HG03066 (cell line): ENCODE measurements around the gene ZNF597.
"Not testable (repeated sequence)": the region's sequence is repeated elsewhere in the genome, so short reads cannot be mapped to it uniquely, and the experiment has no call there.

Source experiments
- ATAC-seq: cut with Tn5 transposase; IDR thresholded peaks from one replicate; pipeline ENCODE4 v1.9.1; 2021; ENCODE audit warnings: low read depth; ENCODE audit not compliant: unreplicated experiment

ZNF597 gene

GRCh38 chr16:3475604-3476375 is 32.5 kb upstream of the ZNF597 start:
- ATAC-seq: no peak

GRCh38 chr16:3474870-3475269 is 31.6 kb upstream of the ZNF597 start:
- not testable (repeated sequence) for ATAC-seq

DNA sequence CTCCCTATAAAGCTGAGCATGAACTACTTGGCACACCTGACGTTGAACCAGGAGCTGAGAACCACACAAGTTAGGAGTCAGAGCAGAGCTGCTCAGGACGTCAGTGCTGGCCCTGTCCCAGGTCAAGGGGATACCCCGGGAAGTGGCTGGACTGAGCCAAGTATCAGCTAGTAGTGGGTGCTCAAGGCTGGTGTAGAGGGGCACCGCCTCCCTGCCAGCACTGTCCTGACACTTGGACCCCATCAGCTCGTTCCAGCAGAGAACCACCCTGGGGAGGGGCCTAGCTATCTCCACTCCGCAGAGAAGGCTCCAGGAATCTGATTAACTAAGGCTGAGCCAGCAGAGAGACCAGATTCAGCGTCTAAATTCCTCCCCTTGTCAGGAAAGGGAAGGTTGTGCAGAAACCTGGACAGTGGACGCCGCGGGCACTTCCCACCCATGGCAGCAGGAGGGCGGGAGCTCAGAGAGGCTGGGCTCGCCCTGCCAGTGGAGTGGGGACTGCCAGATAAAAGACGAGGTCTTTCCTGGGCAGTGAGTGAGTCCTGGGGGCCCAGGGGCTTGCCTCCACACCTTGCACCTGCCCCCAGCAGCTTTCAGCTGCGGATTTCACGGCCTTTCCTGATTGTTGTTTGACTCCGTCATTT is 31.0 kb upstream of the ZNF597 start:
- ATAC-seq: no peak

- ATAC-seq: not testable (repeated sequence)
Measured at GRCh38 chr16:3473596-3473943, 30.3 kb upstream of the ZNF597 start.

- no peak for ATAC-seq
Measured at GRCh38 chr16:3472878-3473595, 29.7 kb upstream of the ZNF597 start.

DNA sequence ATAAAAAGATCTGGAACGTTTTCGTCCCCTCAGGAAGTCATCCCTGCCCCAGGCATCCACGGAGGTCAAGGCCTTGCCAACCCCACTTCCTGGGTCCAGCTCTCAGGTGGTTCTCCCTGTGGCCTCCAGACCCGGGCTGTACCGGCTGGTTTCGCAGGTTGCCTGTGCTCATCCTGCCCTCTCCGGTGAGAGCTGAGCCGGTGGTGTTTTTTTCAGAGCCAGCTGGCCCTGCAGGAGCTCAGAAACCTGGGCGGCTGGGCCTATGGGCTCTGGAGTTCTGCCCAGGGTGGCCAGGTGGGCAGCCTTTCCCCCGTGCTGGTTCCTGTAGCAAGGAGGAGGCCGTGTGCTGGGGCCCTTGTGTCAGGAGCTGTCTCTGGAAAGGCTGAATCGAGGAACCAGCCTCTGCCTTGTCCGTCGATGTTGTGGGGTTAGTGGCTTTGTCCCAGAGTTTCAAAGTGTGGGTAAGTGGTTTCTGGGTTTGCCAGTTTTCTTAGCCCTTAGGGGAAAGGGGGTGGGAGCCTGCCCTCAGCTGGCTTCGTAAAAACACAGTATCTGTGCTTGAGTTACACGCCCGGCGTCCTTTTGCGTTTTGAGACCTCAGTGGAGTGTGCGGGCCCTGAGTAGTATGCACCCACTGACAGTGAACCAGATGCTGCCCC is 28.3 kb upstream of the ZNF597 start:
- ATAC-seq: no peak

- no peak for ATAC-seq
Measured at GRCh38 chr16:3470723-3471122, 27.4 kb upstream of the ZNF597 start.

DNA sequence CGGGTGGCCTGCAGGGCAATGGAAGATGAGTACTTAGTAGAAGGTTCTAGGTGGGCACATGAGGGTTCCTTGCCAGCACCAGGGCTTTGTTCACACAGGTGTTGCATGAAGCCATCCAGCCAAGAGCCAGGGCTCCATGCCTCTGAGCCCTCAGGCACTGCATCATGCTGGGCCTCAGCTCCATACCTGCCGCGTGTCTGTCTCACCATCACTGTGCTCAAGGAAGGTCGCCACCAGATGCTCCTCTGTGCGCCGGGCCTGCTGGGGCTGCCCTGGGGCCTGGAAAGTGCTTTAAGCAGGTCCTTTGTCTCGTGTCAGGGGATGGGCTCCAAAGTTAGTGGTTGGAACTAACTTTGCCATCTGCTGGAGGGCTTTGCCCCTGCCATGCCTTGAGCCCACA is 26.4 kb upstream of the ZNF597 start:
- ATAC-seq: no peak

DNA sequence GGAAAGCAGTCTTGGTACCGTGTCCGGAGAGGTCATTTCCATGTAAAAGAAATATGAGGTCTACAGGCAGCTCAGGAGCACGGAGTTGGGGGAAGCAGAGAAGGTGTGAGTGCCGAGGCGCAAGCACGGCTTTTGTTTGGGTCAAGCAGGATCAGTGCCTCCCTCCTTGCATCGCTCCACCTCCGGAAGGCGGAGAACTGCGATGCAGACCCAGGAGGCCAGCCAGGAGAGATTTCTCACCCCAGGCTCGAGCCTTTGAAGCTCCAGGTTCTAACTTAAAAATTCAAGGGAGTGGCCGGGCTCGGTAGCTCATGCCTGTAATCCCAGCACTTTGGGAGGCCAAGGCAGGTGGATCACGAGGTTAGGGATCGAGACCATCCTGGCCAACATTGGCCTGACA is 25.2 kb upstream of the ZNF597 start:
- no peak for ATAC-seq

DNA sequence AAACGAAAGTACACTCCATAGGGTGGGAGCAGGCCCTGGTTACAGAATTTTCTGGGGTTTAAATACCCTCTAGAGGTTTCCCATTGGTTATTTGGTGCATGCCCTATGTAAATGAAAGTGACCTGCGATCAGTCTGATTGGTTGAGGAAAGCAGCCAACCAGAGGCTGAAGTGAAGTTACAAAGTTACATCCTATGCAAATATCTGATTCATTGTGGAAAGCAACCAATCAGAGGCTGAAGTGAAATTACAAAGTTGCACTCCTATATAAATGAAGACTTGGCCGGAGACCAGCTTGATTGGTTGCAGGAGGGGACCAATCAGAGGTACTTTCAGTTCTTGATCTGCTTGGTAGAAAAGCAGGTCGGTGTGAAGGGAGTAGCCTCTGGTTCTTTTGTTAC is 24.6 kb upstream of the ZNF597 start:
- ATAC-seq: no peak

- ATAC-seq: no peak
Measured at GRCh38 chr16:3467182-3467581, 23.9 kb upstream of the ZNF597 start.

GRCh38 chr16:3465911-3466584 is 22.7 kb upstream of the ZNF597 start:
- no peak for ATAC-seq

GRCh38 chr16:3465301-3465700 is 22.0 kb upstream of the ZNF597 start:
- no peak for ATAC-seq

GRCh38 chr16:3461151-3461550 is 17.8 kb upstream of the ZNF597 start:
- no peak for ATAC-seq

GRCh38 chr16:3460585-3460984 is 17.3 kb upstream of the ZNF597 start:
- ATAC-seq: no peak

DNA sequence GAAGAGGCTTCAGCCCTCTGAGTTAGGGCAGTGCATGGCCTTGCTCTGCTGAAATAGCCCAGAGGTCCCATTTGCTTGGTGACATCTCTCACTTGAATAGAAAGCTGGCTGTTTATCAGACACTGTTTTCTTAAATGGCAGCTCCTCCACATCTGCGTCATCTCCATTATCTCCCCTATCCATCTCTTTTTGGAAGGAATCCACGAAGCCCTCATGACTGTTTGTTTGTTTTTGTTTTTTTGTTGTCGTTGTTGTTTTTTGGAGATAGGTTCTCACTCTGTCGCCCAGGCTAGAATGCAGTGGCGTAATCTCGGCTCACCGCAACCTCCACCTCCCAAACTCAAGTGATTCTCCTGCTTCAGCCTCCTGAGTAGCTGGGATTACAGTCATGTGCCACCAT is 16.8 kb upstream of the ZNF597 start:
- no peak for ATAC-seq

- no peak for ATAC-seq
Measured at GRCh38 chr16:3459401-3460090, 16.2 kb upstream of the ZNF597 start.

DNA sequence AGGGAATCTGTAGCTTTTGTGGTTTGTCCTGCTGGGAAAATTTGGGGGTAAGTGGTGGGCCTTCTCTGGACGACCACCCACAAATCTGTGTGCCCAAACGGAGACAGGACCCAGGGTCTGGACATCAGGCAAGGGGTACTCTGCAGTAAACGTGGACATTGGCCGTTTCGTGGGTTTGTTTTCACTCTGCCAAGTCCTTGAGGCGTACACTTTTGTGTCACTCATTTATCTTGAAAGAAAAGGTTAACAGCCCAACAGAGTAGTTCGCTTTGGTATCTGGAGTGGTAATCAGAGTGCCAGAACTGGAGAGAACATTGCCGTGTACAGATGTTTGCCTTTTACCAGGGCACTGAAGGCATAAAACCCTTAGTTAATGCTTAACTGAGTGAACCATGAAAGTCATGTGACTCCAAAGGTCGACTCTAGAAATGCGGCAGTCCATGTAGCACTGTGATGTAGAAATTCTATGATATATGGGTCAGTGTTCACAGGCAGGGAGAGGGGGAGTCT is 15.6 kb upstream of the ZNF597 start:
- no peak for ATAC-seq

DNA sequence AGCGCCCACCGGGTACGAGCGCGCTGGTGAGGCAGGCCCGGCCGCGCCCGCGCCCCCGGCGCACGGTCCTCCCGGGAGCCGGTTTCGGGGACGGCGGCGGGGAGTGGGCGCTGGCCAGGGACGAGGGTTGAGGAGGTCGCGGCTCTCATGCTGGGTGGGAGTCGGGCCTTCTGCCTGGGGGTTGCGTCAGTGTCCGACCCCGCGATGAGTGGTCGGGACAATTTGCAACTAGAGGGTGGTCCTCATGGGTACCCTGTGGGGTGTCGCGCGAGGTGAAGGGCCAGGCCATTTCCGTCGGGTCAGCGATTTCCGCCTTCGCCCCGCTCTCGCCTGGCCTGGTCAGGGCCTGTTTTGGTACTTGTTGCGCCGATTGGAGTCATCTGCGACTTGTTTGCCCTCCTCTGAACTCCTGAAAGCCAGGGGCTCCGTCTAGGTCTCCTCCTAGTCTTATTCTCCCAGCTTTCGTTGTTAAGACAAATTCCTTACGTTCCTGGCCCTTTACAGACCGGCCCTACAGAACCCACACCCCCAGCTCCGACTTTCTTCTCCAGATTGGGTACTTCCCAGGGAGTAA is 15.1 kb upstream of the ZNF597 start:
- no peak for ATAC-seq
